A549 treated with RU486 at 1 μM for 4 hours (cell line): ENCODE data around the gene ZNF483. TPM values are rescaled to one million over a fixed set of nuclear protein-coding genes. Genes with fewer than 3 reads are reported as not detected.

Experiments
- total RNA-seq: library from RNA; stranded (reverse); fragments of 200-300 nt; extraction: Qiagen RNA extraction; gene quantifications from 5 replicates; pipeline ENCODE4 v1.2.3, GENCODE V29; 2022; ENCODE audit warnings: low read depth

The ZNF483 gene
- 0.40 to 0.88 TPM (median 0.77 TPM) in 5 replicates for total RNA-seq

GRCh38 chr9:111525056-111525977 is at the start of gene ZNF483:
ZNF483 (plus strand) TSS chr9:111525179; CDS start chr9:111527396, 2,217 bp downstream.

GRCh38 chr9:111483858-111484571 is 41.0 kb upstream of the ZNF483 start, which contains the start of gene ECPAS:
ECPAS (minus strand) TSS chr9:111484383; CDS start chr9:111472918, 11,465 bp downstream.

DNA sequence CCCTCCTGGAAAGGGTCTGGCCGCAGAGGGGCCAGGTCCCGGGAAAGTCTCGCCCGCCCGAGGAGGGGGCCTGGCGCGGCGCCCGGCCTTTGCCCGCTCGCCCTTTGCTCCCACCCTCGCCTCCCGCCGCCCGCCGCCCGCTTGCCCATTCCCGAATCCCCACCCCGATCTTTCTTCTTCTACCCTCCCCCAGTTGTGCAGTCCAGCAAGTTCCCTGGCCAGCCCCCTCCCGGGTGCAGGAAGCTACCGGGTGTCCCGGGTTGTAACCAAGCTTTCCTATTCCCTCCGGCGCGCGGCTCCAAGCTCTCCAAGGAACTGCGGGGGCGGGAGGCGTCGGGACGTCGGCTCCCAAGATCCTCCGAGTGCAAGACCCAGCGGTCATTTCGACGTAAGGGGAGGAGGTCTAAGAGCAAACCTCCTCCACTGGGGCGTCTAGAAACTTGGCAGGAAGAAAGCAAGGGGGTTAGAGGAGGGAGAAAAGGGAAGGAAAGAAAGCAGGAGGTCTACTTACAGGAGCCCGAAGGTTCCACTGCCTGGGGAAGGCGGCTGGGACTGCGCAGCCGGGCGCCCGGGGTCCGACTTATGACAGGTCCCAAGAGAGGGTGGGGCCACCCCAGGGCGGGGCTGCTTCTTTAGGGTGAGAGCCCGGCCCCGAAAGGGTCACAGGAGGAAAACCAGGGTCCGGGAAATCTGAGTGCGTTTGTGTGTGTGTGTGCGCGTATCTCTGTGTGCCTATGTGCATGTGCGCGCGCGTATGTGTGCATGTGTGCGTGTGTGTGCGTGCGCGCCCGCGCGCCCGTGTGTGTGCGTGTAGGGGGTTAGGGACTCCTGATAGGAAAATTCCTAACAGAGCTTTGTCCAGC is 74.3 kb downstream of the ZNF483 start, which contains the start of gene PTGR1:
PTGR1 (minus strand) TSS at position 556 of the 863 bp plus-strand sequence. CDS start 2,225 bp downstream, outside the sequence.

Other genes starting within 250 kb of the ZNF483 start
- not detected in 5 replicates for gene OR2K2, start 195.0 kb upstream of the ZNF483 start, total RNA-seq
- gene ECPAS, start 40.8 kb upstream of the ZNF483 start, total RNA-seq, result 38.5 to 52.0 TPM (median 39.8 TPM) in 5 replicates
- gene PTGR1, start 74.5 kb downstream of the ZNF483 start, total RNA-seq, result 349 to 400 TPM (median 393 TPM) in 5 replicates
- 7.8 to 13.0 TPM (median 11.7 TPM) in 5 replicates for gene DNAJC25, start 106.2 kb downstream of the ZNF483 start, total RNA-seq
- gene GNG10, start 136.4 kb downstream of the ZNF483 start, total RNA-seq, result 33.6 to 68.8 TPM (median 65.3 TPM) in 5 replicates